GM20000 (cell line): Measurements from ENCODE around the gene TBX18.

Experiments
- DNase-seq: peaks from one replicate; pipeline ENCODE4 v3.0.0; 2012; ENCODE audit warnings: low spot score
- TF ChIP-seq, protein P1 (sequence below): IDR thresholded peaks from 2 replicates; pipeline ENCODE4 v1.5.1; 2012; ENCODE audit warnings: mild to moderate bottlenecking, control low read depth; ENCODE audit errors: extremely low read depth, missing control alignments

TBX18 gene

DNA sequence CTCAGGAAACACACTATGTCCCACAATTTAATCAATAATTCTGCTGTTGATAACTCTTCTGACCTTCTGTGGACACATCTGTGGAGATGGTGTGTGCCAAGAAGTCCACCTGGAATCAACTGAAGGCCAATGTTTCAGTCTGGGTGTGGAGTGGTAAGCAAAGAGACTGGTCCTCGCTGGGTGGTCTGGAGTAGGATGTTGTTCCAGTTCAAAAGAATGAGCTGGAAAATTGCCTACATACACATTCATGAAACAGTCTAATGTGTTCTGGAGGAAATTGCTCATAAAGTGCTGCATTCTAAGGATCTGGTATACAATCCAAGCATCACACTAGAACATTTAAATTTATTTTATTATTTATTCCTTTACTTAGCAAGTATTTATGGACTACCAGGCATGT is 33.9 kb upstream of the TBX18 start:
- TF ChIP-seq, protein P1, sequence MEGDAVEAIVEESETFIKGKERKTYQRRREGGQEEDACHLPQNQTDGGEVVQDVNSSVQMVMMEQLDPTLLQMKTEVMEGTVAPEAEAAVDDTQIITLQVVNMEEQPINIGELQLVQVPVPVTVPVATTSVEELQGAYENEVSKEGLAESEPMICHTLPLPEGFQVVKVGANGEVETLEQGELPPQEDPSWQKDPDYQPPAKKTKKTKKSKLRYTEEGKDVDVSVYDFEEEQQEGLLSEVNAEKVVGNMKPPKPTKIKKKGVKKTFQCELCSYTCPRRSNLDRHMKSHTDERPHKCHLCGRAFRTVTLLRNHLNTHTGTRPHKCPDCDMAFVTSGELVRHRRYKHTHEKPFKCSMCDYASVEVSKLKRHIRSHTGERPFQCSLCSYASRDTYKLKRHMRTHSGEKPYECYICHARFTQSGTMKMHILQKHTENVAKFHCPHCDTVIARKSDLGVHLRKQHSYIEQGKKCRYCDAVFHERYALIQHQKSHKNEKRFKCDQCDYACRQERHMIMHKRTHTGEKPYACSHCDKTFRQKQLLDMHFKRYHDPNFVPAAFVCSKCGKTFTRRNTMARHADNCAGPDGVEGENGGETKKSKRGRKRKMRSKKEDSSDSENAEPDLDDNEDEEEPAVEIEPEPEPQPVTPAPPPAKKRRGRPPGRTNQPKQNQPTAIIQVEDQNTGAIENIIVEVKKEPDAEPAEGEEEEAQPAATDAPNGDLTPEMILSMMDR: no peak
- no peak for DNase-seq

GRCh38 chr6:84796343-84796742 is 31.9 kb upstream of the TBX18 start:
- TF ChIP-seq, protein P1: no peak
- DNase-seq: no peak

- TF ChIP-seq, protein P1: no peak
- DNase-seq: no peak
Observed at GRCh38 chr6:84791927-84792326, 27.5 kb upstream of the TBX18 start.

GRCh38 chr6:84791233-84791632 is 26.8 kb upstream of the TBX18 start:
- TF ChIP-seq, protein P1: no peak
- DNase-seq: no peak

- no peak for DNase-seq
- TF ChIP-seq, protein P1: no peak
Observed at GRCh38 chr6:84789170-84789569, 24.8 kb upstream of the TBX18 start.

DNA sequence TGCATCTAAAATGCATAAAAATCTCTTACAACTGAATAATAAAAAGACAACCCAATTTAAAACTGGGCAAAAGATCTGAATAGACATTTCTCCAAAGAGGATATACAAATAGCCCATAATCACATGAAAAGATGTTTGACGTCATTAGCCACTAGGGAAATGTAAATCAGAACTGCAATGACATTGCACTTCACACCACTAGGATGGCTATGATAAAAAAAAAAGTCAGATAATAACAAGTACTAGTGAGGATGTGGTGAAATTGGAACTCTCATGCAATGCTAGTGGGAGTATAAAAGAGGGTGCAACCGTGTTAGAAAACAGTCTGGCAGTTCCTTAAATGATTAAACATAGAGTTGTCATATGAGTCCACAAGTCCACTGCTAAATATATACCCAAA is 24.3 kb upstream of the TBX18 start:
- DNase-seq: no peak
- TF ChIP-seq, protein P1: no peak

DNA sequence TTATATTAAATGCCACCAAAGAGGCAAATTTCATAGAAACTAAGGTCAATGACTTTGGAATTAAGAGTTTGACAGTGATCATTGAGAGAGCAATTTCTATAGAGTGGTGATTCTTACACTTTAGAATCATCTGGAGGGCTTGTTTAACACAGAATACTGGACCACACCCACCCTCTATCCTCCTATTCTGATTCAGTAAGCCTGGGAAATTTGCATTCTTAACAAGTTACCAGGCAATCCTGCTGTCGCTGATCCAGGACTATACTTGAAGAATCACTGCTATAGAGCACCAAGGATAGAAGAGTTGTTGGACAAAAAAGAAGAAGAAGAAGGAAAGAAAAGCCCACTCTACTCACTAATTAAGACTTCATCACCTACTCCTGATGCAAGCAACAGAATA is 21.3 kb upstream of the TBX18 start:
- no peak for DNase-seq
- TF ChIP-seq, protein P1: no peak
